ENCODE measurements around the gene L3MBTL4.

The L3MBTL4 gene

DNA sequence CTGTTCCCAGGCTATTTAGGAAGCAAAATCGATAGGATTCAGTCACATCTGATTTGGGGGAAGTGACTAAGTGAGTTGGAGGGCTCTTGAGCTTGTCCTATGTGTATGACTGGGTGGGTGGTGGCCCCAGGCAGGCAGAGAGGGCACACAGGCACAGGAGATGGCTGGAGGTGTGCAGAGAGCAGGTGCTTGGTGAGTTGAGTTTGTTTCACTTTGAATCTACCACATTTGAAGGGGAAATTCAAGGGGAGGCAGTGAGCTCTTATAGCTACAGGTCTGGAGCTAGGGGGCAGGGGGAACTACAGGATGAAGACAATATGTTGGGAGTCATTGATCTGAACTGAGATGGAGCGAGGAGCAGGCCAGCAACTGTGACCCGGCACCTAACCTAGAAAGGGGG lies 476.9 kb downstream of the L3MBTL4 start:
- TF ChIP-seq GATA2 (IDR thresholded peaks at IDR 0.05; ENCODE audit: low read depth, low read length) (no peak), GATA3 (IDR thresholded peaks at IDR 0.05; ENCODE audit: low read depth, low read length) (no peak)

DNA sequence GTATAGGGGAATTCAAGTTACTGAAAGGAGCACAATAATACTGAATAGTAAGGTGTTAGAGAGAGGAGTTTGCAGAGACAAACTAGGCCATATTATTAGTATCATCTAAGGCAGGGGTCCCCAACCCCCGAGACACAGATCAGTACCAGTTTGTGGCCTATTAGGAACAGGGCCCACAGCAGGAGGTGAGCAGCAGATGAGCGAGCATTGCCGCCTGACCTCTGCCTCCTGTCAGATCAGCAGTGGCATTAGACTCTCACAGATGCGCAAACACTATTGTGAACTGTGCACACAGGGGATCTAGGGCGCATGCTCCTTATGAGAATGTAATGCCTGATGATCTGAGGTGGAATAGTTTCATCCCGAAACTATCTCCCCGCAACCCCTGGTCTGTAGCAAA lies 477.6 kb downstream of the L3MBTL4 start:
- no peak for TF ChIP-seq GATA3 (IDR thresholded peaks at IDR 0.05; ENCODE audit: low read depth, low read length)
- no peak for TF ChIP-seq GATA2 (IDR thresholded peaks at IDR 0.05; ENCODE audit: low read depth, low read length)

DNA sequence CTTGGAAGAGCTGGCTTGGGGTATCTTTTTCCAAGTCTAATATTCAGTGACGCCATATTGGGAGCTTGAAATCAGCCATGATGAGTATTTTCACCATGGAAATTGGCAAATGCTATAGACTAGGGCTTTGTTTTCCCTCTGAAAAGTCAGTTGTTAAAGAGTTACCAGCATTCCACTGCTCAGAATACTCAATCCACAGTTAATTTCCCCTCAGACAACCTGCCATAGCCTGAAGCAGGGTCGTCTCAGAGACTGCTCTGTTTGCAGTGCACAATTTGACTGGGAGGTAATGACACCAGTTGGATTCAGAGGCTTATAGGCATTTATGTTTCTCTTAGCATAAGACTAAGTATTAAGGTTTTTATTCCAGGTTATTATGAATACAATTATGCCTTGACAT lies 483.9 kb downstream of the L3MBTL4 start:
- TF ChIP-seq GATA3 (IDR thresholded peaks at IDR 0.05; ENCODE audit: low read depth, low read length) (no peak), GATA2 (IDR thresholded peaks at IDR 0.05; ENCODE audit: low read depth, low read length) (no peak)

DNA sequence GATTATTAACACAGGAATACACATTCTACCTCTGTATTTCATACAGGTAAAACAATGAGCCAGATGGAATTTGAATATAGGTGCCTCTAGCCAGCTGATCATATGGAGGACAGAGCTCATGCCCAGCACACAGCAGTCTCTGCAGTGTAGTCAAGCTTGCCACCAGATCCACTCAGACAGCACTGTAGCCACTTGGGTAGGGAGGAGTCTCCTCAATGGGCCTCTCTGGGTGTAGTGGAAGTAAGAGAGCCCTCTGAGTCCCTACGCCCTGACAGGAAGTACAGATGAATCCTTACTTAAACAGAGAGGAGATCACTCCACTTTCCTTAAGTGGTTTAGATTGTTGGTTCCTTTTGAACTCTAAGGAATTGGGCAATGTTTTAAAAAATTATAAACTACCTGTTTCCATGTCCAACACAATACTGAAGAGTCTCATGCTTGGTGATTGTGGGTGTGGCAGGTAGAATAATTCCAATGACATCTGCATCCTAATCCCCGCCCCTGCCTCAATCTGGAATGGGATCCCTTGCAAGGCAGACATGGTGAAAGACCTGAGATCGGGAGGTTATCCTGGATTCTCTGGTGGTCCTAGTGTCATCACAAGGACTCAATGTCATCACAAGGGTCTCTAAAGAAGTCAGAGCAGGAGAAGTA lies 496.4 kb downstream of the L3MBTL4 start:
- TF ChIP-seq GATA2 (IDR thresholded peaks at IDR 0.05; ENCODE audit: low read depth, low read length) (no peak), GATA3 (IDR thresholded peaks at IDR 0.05; ENCODE audit: low read depth, low read length) (no peak)

DNA sequence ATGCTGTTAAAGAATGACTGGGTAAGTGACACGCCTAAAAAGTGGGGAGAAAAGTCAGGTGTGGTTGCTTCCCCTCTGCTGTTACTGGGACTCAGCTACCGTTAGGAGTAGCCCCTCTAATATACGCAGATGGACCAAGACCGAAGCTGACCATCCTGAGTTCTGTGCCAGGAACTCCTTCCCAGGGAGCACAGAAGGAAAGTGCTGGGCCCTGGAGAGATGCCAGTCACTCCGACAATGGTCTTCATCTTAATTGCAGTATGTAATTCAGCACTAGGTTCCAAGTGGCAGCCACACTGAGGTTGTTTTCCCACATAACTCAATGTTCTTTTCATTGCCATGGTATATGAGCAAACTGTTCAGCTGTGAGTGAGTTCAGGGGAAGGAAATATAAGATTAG lies 499.8 kb downstream of the L3MBTL4 start:
- TF ChIP-seq GATA2 (IDR thresholded peaks at IDR 0.05; ENCODE audit: low read depth, low read length) (no peak), GATA3 (IDR thresholded peaks at IDR 0.05; ENCODE audit: low read depth, low read length) (no peak)

DNA sequence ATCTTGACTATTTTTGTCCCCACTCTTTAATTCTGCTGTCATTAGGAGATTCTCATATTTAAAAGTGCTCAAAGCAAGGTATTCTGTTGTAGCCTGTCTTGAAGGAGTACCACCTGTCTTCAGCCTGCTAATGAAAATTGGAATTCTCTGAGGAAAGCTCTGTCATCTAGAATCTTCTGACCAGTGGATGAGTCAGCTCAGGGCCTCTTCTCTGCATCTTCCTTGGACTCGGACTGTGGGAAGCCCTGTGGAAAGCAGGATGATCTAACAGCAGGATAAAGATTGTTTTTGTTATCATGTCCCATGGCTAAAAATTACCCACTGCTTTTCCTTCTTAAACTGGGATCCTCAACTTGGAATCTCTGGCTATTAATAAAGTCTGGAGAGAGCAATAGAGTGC lies 500.7 kb downstream of the L3MBTL4 start:
- TF ChIP-seq GATA2 (IDR thresholded peaks at IDR 0.05; ENCODE audit: low read depth, low read length) = no peak
- TF ChIP-seq GATA3 (IDR thresholded peaks at IDR 0.05; ENCODE audit: low read depth, low read length) = no peak

DNA sequence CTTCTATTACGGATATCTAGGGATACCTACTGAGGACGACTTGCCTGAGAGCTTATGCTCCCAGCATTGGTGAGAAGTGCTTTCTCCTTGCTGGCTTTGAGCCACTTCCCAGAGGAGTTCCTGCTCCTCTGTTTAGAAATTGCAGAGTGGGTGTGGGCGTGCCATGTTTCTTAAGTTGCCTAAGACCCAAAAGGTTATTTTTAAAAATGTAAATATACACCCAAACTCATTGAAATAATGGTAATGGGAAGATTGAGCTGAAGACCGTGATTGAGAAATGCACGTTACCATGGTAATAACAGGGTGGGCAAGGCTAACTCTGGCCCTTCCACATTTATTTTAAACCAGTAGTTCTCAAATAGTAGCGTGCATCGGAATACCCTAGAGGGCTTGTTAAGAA lies 502.1 kb downstream of the L3MBTL4 start:
- no peak for TF ChIP-seq GATA3 (IDR thresholded peaks at IDR 0.05; ENCODE audit: low read depth, low read length)
- no peak for TF ChIP-seq GATA2 (IDR thresholded peaks at IDR 0.05; ENCODE audit: low read depth, low read length)

DNA sequence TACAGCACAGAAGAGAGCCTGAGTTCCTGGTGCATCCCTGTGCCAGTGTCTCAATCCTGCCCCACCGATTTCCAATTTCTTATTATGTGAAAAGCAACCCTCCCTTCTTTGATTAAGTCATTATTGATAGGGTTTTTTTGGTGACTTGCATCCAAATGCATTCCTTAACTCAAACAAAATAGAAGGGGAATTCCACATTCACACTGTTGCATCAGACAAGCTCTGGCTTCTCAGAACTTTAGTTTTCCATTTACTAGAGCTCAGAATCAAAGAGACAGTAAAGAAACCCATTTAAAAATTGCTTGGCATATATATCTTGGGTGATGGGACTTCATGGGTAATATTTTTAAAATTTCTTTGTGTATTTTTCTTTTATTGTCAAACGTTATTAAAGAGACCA lies 505.6 kb downstream of the L3MBTL4 start:
- TF ChIP-seq GATA2 (IDR thresholded peaks at IDR 0.05; ENCODE audit: low read depth, low read length) (no peak), GATA3 (IDR thresholded peaks at IDR 0.05; ENCODE audit: low read depth, low read length) (no peak)
